HG03457 (cell line): ENCODE measurements around the gene SHB.

Source experiments
- ATAC-seq: cut with Tn5 transposase; IDR thresholded peaks from one replicate; pipeline ENCODE4 v1.9.1; 2021; ENCODE audit warnings: moderate number of reproducible peaks; ENCODE audit not compliant: unreplicated experiment

SHB gene

GRCh38 chr9:37994639-37995347 lies 74.2 kb downstream of the SHB start:
- peak; percentile 67 for ATAC-seq

- no peak for ATAC-seq
Observed at GRCh38 chr9:37992924-37993349, 76.1 kb downstream of the SHB start.

- no peak for ATAC-seq
Observed at GRCh38 chr9:37990404-37991015, 78.5 kb downstream of the SHB start.

- no peak for ATAC-seq
Observed at GRCh38 chr9:37989701-37990100, 79.3 kb downstream of the SHB start.

GRCh38 chr9:37988602-37989001 lies 80.4 kb downstream of the SHB start:
- no peak for ATAC-seq

GRCh38 chr9:37988041-37988440 lies 81.0 kb downstream of the SHB start:
- ATAC-seq = no peak

- ATAC-seq = no peak
Observed at GRCh38 chr9:37987467-37987981, 81.5 kb downstream of the SHB start.

GRCh38 chr9:37986771-37987258 lies 82.2 kb downstream of the SHB start:
- ATAC-seq = no peak

- no peak for ATAC-seq
Observed at GRCh38 chr9:37986001-37986400, 83.0 kb downstream of the SHB start.

- ATAC-seq = no peak
Observed at GRCh38 chr9:37984672-37985611, 84.1 kb downstream of the SHB start.

- ATAC-seq = no peak
Observed at GRCh38 chr9:37984278-37984671, 84.8 kb downstream of the SHB start.

GRCh38 chr9:37983381-37984067 lies 85.5 kb downstream of the SHB start:
- no peak for ATAC-seq

GRCh38 chr9:37979844-37980243 lies 89.2 kb downstream of the SHB start:
- no peak for ATAC-seq

- no peak for ATAC-seq
Observed at GRCh38 chr9:37978983-37979382, 90.0 kb downstream of the SHB start.

GRCh38 chr9:37978481-37978864 lies 90.6 kb downstream of the SHB start:
- no peak for ATAC-seq

GRCh38 chr9:37977851-37978480 lies 91.1 kb downstream of the SHB start:
- ATAC-seq = no peak

- ATAC-seq = no peak
Observed at GRCh38 chr9:37976714-37977477, 92.1 kb downstream of the SHB start.

GRCh38 chr9:37975639-37976038 lies 93.4 kb downstream of the SHB start:
- no peak for ATAC-seq

GRCh38 chr9:37974506-37975173 lies 94.4 kb downstream of the SHB start:
- ATAC-seq = no peak
